PFSK-1 (cell line): Measurements from ENCODE around the gene CASP5.
A peak's percentile ranks its signal among the peaks of the same experiment; 100 is the strongest.
"Not testable (repeated sequence)": the region's sequence is repeated elsewhere in the genome, so short reads cannot be mapped to it uniquely, and the experiment has no call there.

ENCODE experiments used
- FOXP2 ChIP-seq: optimal IDR thresholded peaks from 2 replicates; pipeline ENCODE3; 2011; ENCODE audit warnings: borderline replicate concordance, control low read depth, inconsistent platforms; ENCODE audit not compliant: insufficient read depth; ENCODE audit errors: extremely low read length, extremely low read depth
- POLR2AphosphoS5 ChIP-seq: IDR thresholded peaks from 2 replicates; pipeline ENCODE4 v1.6.1; 2012; ENCODE audit warnings: low read depth, mild to moderate bottlenecking, control low read depth, low read length, moderate library complexity
- REST ChIP-seq, 2 experiments: IDR thresholded peaks; 2 replicates each; pipeline versions ENCODE4 v1.6.1 to v1.8.0; 2011 to 2012; ENCODE audit warnings: low read depth in 2 of 2, low read length in 2 of 2, control low read depth in 1 of 2, inconsistent platforms in 1 of 2, mild to moderate bottlenecking in 1 of 2, moderate library complexity in 1 of 2; ENCODE audit not compliant: insufficient read depth in 1 of 2
- SIN3A ChIP-seq: IDR thresholded peaks from 2 replicates; pipeline ENCODE4 v1.6.1; 2012; ENCODE audit warnings: mild to moderate bottlenecking, low read length, moderate library complexity, borderline replicate concordance; ENCODE audit not compliant: insufficient read depth
- TAF1 ChIP-seq: IDR thresholded peaks from 2 replicates; pipeline ENCODE4 v1.6.1; 2012; ENCODE audit warnings: low read length, control low read depth, borderline replicate concordance; ENCODE audit not compliant: insufficient read depth

Gene CASP5

GRCh38 chr11:105046898-105047579, 24.1 kb upstream of the CASP5 start:
- TF ChIP-seq TAF1, result peak; percentile 41; the same call in 1 of the 2 replicates
- TF ChIP-seq SIN3A, result peak; percentile 98
- no peak for TF ChIP-seq POLR2AphosphoS5
- TF ChIP-seq REST (IDR thresholded peaks at IDR 0.05; ENCODE audit: insufficient read depth in 1 of 2, low read depth in 2 of 2, low read length in 2 of 2), result peak in 1 of 2 experiments; percentile 62; a peak in 1 of 4 replicates
- TF ChIP-seq FOXP2, result peak; percentile 60

DNA sequence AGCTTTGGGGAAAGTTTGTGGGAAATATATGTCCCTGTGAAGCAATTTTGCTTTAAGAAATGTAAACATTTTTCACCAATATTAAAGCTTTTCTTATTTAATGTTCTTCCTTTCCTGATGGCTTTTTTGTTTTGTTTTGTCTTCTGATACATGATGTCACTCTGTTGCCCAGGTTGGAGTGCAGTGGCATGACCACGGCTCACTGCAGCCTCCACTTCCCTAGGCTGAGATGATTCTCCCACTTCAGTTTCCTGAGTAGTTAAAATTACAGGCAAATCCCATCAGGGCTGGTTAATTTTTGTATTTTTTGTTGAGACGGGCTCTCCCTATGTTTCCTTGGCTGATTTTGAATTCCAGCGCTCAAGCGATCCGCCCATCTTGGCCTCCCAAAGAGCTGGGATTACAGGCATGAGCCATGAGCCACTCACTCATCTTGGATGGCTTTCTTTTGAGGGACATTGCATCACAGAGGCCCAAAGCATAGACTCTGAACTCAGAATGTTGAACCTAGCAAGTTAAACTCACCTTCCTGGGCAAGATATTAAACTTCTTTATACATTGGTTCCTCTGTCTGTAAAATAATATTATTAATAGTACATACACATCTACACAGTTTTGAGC, 22.8 kb upstream of the CASP5 start:
- TF ChIP-seq SIN3A (no peak), REST (IDR thresholded peaks at IDR 0.05; ENCODE audit: insufficient read depth in 1 of 2, low read depth in 2 of 2, low read length in 2 of 2) (no peak), TAF1 (no peak), FOXP2 (no peak), POLR2AphosphoS5 (no peak)

GRCh38 chr11:105044557-105045524, 21.9 kb upstream of the CASP5 start, which contains the start of gene CARD16:
TSS of gene CARD16 (minus strand) at chr11:105045335. CDS start at chr11:105045297, 38 bp downstream.
- not testable (repeated sequence) for TF ChIP-seq SIN3A; REST (IDR thresholded peaks at IDR 0.05; ENCODE audit: insufficient read depth in 1 of 2, low read depth in 2 of 2, low read length in 2 of 2); TAF1

DNA sequence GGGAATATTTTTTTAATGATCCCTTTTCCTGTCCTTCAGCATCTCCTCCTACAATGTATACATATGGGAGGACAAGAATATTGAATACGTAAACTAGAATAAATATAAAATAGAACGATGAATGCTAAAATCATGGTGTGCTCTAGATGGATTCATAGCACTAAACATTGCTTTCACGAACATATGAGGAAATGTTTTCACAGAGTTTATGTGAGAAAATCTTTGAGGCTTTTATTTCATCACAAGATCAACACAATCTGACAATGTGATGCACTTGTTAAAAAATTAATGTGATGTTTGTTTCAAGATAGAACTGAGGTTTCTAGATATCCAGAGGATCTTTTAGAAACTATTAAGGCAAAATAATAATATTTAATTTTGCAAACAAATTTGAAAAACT, 19.2 kb upstream of the CASP5 start:
- no peak for TF ChIP-seq POLR2AphosphoS5
- no peak for TF ChIP-seq REST (IDR thresholded peaks at IDR 0.05; ENCODE audit: insufficient read depth in 1 of 2, low read depth in 2 of 2, low read length in 2 of 2)
- TF ChIP-seq TAF1, result no peak
- no peak for TF ChIP-seq FOXP2
- no peak for TF ChIP-seq SIN3A
